GM23338 (cell line): Measurements from ENCODE around the gene DCAF11. TPM values are rescaled to one million over a fixed set of nuclear protein-coding genes. Genes with fewer than 3 reads are reported as not detected.

Experiments
- ATAC-seq: fragments of 200-7000 bp; cut with Tn5 transposase; 3 replicates; pipeline ENCODE4 v1.9.1; 2020
- DNase-seq: peaks from one replicate; pipeline ENCODE4 v3.0.0-alpha.2; 2015; ENCODE audit warnings: low spot score
- H2AFZ ChIP-seq: fragments of 200-600 bp; sonication (generic); 2 replicates; pipeline ENCODE4 v1.8.0; 2016; ENCODE audit warnings: antibody characterized with exemption, mild to moderate bottlenecking, moderate library complexity
- H3F3A ChIP-seq: fragments of 200-600 bp; sonication (generic); replicated peaks from 2 replicates; pipeline ENCODE4 v1.8.0; 2017; ENCODE audit warnings: antibody characterized with exemption, mixed run types, low read depth
- H3K27ac ChIP-seq: fragments of 200-600 bp; sonication (generic); 2 replicates; pipeline ENCODE4 v1.6.1; 2016; ENCODE audit warnings: low read depth
- H3K27me3 ChIP-seq: fragments of 200-600 bp; sonication (generic); 2 replicates; pipeline ENCODE4 v1.8.0; 2016; ENCODE audit warnings: mild to moderate bottlenecking, mixed run types, moderate library complexity; ENCODE audit not compliant: insufficient read depth
- H3K36me3 ChIP-seq: fragments of 200-600 bp; sonication (generic); 2 replicates; pipeline ENCODE4 v1.8.0; 2016; ENCODE audit warnings: mild to moderate bottlenecking; ENCODE audit not compliant: insufficient read depth
- H3K4me1 ChIP-seq: fragments of 200-600 bp; sonication (generic); 2 replicates; pipeline ENCODE4 v1.8.0; 2016; ENCODE audit warnings: mild to moderate bottlenecking, moderate library complexity; ENCODE audit not compliant: insufficient read depth
- H3K4me2 ChIP-seq: fragments of 200-600 bp; sonication (generic); 2 replicates; pipeline ENCODE4 v1.7.1; 2017; ENCODE audit warnings: mixed run types
- H3K4me3 ChIP-seq: fragments of 200-600 bp; sonication (generic); 2 replicates; pipeline ENCODE4 v1.6.1; 2016; ENCODE audit warnings: mixed run types
- H3K79me2 ChIP-seq: fragments of 200-600 bp; sonication (generic); replicated peaks from 2 replicates; pipeline ENCODE4 v1.8.0; 2017; ENCODE audit warnings: mild to moderate bottlenecking; ENCODE audit not compliant: insufficient read depth
- H3K9me2 ChIP-seq: fragments of 200-600 bp; sonication (generic); 2 replicates; pipeline ENCODE4 v1.8.0; 2017; ENCODE audit not compliant: insufficient read depth
- H4K20me1 ChIP-seq: fragments of 200-600 bp; sonication (generic); replicated peaks from 2 replicates; pipeline ENCODE4 v1.8.0; 2017; ENCODE audit warnings: mild to moderate bottlenecking; ENCODE audit not compliant: insufficient read depth
- H3K27ac Mint-ChIP-seq: 2 replicates; pipeline ENCODE4 v1.8.0; 2020; ENCODE audit warnings: inconsistent platforms, mild to moderate bottlenecking, moderate library complexity, mixed read lengths
- H3K27me3 Mint-ChIP-seq: 3 replicates; pipeline ENCODE4 v1.8.0; 2022; ENCODE audit warnings: low read depth, mild to moderate bottlenecking, moderate library complexity, mixed read lengths, inconsistent platforms; ENCODE audit not compliant: insufficient read depth, poor library complexity
- H3K36me3 Mint-ChIP-seq: 3 replicates; pipeline ENCODE4 v1.8.0; 2021; ENCODE audit warnings: low read depth, mild to moderate bottlenecking, inconsistent platforms, moderate library complexity, mixed read lengths
- H3K4me1 Mint-ChIP-seq: 3 replicates; pipeline ENCODE4 v1.8.0; 2020; ENCODE audit warnings: mild to moderate bottlenecking, inconsistent platforms, mixed read lengths
- H3K4me3 Mint-ChIP-seq: 3 replicates; pipeline ENCODE4 v1.8.0; 2021; ENCODE audit warnings: moderate library complexity, mild to moderate bottlenecking, inconsistent platforms, mixed read lengths
- H3K9me3 Mint-ChIP-seq: 3 replicates; pipeline ENCODE4 v1.8.0; 2020; ENCODE audit warnings: moderate library complexity, mild to moderate bottlenecking, inconsistent platforms, mixed read lengths
- CREB1 ChIP-seq: fragments of 250-450 bp; sonication (Bioruptor Pico); IDR thresholded peaks from 2 replicates; pipeline ENCODE4 v1.5.0; 2020; ENCODE audit warnings: low read depth, mild to moderate bottlenecking, moderate library complexity
- ETS1 ChIP-seq: IDR thresholded peaks from 2 replicates; pipeline ENCODE4 v1.6.1; 2016; ENCODE audit warnings: antibody characterized with exemption
- EZH2 ChIP-seq: fragments of 200-600 bp; sonication (generic); IDR thresholded peaks from one replicate; pipeline ENCODE4 v1.8.0; 2017; ENCODE audit warnings: antibody characterized with exemption, mild to moderate bottlenecking, low read depth; ENCODE audit not compliant: unreplicated experiment
- EZH2phosphoT487 ChIP-seq: fragments of 200-600 bp; sonication (generic); IDR thresholded peaks from one replicate; pipeline ENCODE4 v1.8.1; 2018; ENCODE audit warnings: antibody characterized with exemption; ENCODE audit not compliant: unreplicated experiment
- NANOG ChIP-seq: IDR thresholded peaks from 2 replicates; pipeline ENCODE4 v1.6.1; 2016; ENCODE audit warnings: antibody characterized with exemption, borderline replicate concordance
- POLR2AphosphoS5 ChIP-seq: IDR thresholded peaks from 2 replicates; pipeline ENCODE4 v1.6.1; 2016; ENCODE audit warnings: antibody characterized with exemption, low read depth
- STAT1 ChIP-seq: IDR thresholded peaks from one replicate; pipeline ENCODE4 v1.6.1; 2016; ENCODE audit warnings: antibody characterized with exemption; ENCODE audit not compliant: unreplicated experiment
- ZNF114 ChIP-seq: fragments of 250-450 bp; sonication (Bioruptor Pico); IDR thresholded peaks from 2 replicates; pipeline ENCODE4 v1.5.0; 2020; ENCODE audit warnings: mild to moderate bottlenecking, moderate library complexity
- polyA plus RNA-seq: library from polyadenylated mRNA; unstranded; fragments of >200 nt; fragmentation: Nextera tagmentation; extraction: Ambion mirVana; gene quantifications from 2 replicates; pipeline ENCODE4 v1.2.1, GENCODE V29; 2016
- total RNA-seq: library from RNA; depleted of rRNA; stranded (reverse); fragments of >200 nt; shearing (Covaris generic); gene quantifications from 2 replicates; pipeline ENCODE4 v1.2.3, GENCODE V29; 2014
- TF ChIP-seq, protein P1 (sequence below): IDR thresholded peaks from one replicate; pipeline ENCODE4 v1.6.1; 2018; ENCODE audit warnings: antibody characterized with exemption; ENCODE audit not compliant: unreplicated experiment
- TF ChIP-seq, protein P2 (sequence below): fragments of 250-450 bp; sonication (Bioruptor Pico); IDR thresholded peaks from 2 replicates; pipeline ENCODE4 v1.5.0; 2020; ENCODE audit warnings: mild to moderate bottlenecking, moderate library complexity

Gene DCAF11
- total and polyA plus RNA-seq, 2 experiments from 2014 or later = 18.6 to 93.2 TPM

GRCh38 chr14:24065408-24065807 lies 49.2 kb upstream of the DCAF11 start:
- Histone ChIP-seq H3K4me2 (no peak overlapping the region), H3F3A (no peaks in the 10 kb centered on the region), H3K36me3 (no peaks in the 10 kb centered on the region), H3K4me1 (no peaks in the 10 kb centered on the region), H3K79me2 (no peaks in the 10 kb centered on the region), H3K4me3 (no peak overlapping the region), H4K20me1 (no peaks in the 10 kb centered on the region), H2AFZ (no peak overlapping the region), H3K9me2 (no peaks in the 10 kb centered on the region), H3K27ac (no peak overlapping the region), H3K27me3 (no peaks in the 10 kb centered on the region)
- peaks cover 3% of the 10 kb centered on the region; the same call in 1 of the 3 replicates for H3K4me1 Mint-ChIP-seq
- H3K9me3 Mint-ChIP-seq = no peaks in the 10 kb centered on the region; the same call in 2 of the 3 replicates
- no peak for TF ChIP-seq ETS1
- no peak for TF ChIP-seq ZNF114
- TF ChIP-seq, protein P1, sequence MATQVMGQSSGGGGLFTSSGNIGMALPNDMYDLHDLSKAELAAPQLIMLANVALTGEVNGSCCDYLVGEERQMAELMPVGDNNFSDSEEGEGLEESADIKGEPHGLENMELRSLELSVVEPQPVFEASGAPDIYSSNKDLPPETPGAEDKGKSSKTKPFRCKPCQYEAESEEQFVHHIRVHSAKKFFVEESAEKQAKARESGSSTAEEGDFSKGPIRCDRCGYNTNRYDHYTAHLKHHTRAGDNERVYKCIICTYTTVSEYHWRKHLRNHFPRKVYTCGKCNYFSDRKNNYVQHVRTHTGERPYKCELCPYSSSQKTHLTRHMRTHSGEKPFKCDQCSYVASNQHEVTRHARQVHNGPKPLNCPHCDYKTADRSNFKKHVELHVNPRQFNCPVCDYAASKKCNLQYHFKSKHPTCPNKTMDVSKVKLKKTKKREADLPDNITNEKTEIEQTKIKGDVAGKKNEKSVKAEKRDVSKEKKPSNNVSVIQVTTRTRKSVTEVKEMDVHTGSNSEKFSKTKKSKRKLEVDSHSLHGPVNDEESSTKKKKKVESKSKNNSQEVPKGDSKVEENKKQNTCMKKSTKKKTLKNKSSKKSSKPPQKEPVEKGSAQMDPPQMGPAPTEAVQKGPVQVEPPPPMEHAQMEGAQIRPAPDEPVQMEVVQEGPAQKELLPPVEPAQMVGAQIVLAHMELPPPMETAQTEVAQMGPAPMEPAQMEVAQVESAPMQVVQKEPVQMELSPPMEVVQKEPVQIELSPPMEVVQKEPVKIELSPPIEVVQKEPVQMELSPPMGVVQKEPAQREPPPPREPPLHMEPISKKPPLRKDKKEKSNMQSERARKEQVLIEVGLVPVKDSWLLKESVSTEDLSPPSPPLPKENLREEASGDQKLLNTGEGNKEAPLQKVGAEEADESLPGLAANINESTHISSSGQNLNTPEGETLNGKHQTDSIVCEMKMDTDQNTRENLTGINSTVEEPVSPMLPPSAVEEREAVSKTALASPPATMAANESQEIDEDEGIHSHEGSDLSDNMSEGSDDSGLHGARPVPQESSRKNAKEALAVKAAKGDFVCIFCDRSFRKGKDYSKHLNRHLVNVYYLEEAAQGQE = no peak
- no peak for TF ChIP-seq POLR2AphosphoS5
- peaks cover 2% of the 10 kb centered on the region for H3K27me3 Mint-ChIP-seq
- no peaks in the 10 kb centered on the region for H3K36me3 Mint-ChIP-seq
- DNase-seq (no peak), ATAC-seq (no peak)
- H3K27ac Mint-ChIP-seq = no peak overlapping the region
- H3K4me3 Mint-ChIP-seq = no peak overlapping the region

DNA sequence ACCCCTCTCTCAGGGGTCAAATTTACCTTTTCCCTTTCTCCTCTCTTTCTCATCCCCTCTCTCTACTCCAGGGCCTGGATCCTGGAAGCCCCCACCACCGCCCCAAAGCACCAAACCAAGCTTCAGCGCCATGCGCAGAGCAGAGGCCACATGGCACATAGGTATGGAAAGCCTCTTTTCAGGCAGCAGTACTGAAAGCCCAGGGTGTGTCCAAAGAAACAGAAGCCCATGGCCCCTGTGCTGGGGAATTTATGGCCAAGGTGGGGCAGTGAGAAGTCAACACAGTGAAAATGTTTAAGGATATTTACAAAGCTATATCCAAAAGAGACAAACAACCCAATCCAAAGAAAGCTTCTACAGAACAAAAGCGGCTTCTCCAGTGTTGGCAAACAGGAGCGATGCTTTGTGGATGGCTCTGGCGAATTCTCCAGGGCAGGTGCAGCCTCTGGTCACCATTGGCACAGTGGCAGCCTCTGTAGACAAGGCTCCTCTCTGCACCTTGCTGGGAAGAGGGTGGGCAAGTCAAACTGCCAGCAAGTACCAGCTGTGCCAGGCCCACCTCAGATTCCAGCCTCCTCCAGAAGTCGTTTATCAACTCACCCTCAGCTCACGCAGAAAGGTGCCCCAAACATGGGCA lies 48.0 kb upstream of the DCAF11 start:
- Mint-ChIP-seq H3K27me3 (peaks cover 2% of the 10 kb centered on the region), H3K4me3 (no peak overlapping the region), H3K27ac (no peak overlapping the region), H3K36me3 (no peaks in the 10 kb centered on the region), H3K9me3 (no peaks in the 10 kb centered on the region), H3K4me1 (peaks cover 3% of the 10 kb centered on the region; the same call in 1 of the 3 replicates)
- H3K4me1 ChIP-seq = no peaks in the 10 kb centered on the region
- no peak overlapping the region for H2AFZ ChIP-seq
- H3K9me2 ChIP-seq = no peaks in the 10 kb centered on the region
- H3K4me2 ChIP-seq = no peak overlapping the region
- H3K36me3 ChIP-seq = no peaks in the 10 kb centered on the region
- no peaks in the 10 kb centered on the region for H3K27me3 ChIP-seq
- no peak for DNase-seq
- no peaks in the 10 kb centered on the region for H3F3A ChIP-seq
- no peaks in the 10 kb centered on the region for H3K79me2 ChIP-seq
- H4K20me1 ChIP-seq = no peaks in the 10 kb centered on the region
- H3K27ac ChIP-seq = no peak overlapping the region
- no peak for ATAC-seq
- no peak overlapping the region for H3K4me3 ChIP-seq
- TF ChIP-seq EZH2 (no peak), CREB1 (CRISPR knock-in tag) (no peak), POLR2AphosphoS5 (no peak), STAT1 (no peak), ETS1 (no peak), NANOG (no peak), EZH2phosphoT487 (no peak)
- TF ChIP-seq, protein P2, sequence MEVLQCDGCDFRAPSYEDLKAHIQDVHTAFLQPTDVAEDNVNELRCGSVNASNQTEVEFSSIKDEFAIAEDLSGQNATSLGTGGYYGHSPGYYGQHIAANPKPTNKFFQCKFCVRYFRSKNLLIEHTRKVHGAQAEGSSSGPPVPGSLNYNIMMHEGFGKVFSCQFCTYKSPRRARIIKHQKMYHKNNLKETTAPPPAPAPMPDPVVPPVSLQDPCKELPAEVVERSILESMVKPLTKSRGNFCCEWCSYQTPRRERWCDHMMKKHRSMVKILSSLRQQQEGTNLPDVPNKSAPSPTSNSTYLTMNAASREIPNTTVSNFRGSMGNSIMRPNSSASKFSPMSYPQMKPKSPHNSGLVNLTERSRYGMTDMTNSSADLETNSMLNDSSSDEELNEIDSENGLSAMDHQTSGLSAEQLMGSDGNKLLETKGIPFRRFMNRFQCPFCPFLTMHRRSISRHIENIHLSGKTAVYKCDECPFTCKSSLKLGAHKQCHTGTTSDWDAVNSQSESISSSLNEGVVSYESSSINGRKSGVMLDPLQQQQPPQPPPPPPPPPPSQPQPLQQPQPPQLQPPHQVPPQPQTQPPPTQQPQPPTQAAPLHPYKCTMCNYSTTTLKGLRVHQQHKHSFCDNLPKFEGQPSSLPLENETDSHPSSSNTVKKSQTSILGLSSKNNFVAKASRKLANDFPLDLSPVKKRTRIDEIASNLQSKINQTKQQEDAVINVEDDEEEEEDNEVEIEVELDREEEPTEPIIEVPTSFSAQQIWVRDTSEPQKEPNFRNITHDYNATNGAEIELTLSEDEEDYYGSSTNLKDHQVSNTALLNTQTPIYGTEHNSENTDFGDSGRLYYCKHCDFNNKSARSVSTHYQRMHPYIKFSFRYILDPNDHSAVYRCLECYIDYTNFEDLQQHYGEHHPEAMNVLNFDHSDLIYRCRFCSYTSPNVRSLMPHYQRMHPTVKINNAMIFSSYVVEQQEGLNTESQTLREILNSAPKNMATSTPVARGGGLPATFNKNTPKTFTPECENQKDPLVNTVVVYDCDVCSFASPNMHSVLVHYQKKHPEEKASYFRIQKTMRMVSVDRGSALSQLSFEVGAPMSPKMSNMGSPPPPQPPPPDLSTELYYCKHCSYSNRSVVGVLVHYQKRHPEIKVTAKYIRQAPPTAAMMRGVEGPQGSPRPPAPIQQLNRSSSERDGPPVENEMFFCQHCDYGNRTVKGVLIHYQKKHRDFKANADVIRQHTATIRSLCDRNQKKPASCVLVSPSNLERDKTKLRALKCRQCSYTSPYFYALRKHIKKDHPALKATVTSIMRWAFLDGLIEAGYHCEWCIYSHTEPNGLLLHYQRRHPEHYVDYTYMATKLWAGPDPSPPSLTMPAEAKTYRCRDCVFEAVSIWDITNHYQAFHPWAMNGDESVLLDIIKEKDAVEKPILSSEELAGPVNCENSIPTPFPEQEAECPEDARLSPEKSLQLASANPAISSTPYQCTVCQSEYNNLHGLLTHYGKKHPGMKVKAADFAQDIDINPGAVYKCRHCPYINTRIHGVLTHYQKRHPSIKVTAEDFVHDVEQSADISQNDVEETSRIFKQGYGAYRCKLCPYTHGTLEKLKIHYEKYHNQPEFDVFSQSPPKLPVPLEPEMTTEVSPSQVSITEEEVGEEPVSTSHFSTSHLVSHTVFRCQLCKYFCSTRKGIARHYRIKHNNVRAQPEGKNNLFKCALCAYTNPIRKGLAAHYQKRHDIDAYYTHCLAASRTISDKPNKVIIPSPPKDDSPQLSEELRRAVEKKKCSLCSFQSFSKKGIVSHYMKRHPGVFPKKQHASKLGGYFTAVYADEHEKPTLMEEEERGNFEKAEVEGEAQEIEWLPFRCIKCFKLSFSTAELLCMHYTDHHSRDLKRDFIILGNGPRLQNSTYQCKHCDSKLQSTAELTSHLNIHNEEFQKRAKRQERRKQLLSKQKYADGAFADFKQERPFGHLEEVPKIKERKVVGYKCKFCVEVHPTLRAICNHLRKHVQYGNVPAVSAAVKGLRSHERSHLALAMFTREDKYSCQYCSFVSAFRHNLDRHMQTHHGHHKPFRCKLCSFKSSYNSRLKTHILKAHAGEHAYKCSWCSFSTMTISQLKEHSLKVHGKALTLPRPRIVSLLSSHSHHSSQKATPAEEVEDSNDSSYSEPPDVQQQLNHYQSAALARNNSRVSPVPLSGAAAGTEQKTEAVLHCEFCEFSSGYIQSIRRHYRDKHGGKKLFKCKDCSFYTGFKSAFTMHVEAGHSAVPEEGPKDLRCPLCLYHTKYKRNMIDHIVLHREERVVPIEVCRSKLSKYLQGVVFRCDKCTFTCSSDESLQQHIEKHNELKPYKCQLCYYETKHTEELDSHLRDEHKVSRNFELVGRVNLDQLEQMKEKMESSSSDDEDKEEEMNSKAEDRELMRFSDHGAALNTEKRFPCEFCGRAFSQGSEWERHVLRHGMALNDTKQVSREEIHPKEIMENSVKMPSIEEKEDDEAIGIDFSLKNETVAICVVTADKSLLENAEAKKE = no peak
